Stomach (tissue), 4 donors: Measurements from ENCODE around the gene NDUFAF2.

ENCODE experiments used
- CTCF ChIP-seq, 7 experiments: fragments of 450-650 bp in 4 of 7; fragments of 200-600 bp in 3 of 7; sonication (generic) in 3 of 7; IDR thresholded peaks; one replicate each; pipeline ENCODE4 v1.5.1; 2016 to 2019; ENCODE audit warnings: antibody characterized with exemption in 7 of 7, control low read depth in 2 of 7, mild to moderate bottlenecking in 1 of 7
- POLR2A ChIP-seq, 4 donors: fragments of 450-650 bp; IDR thresholded peaks; one replicate each; pipeline ENCODE4 v1.6.1; 2016; ENCODE audit warnings: antibody characterized with exemption in 4 of 4, control low read depth in 2 of 4, mild to moderate bottlenecking in 1 of 4, moderate library complexity in 1 of 4
- POLR2AphosphoS5 ChIP-seq, 3 donors: sonication (generic); formaldehyde crosslinking; IDR thresholded peaks; one replicate each; pipeline ENCODE4 v1.6.1; 2016; ENCODE audit warnings: antibody characterized with exemption in 3 of 3

GRCh38 chr5:61100437-61100836, 155.4 kb downstream of the NDUFAF2 start:
- TF ChIP-seq CTCF (IDR thresholded peaks at IDR 0.05) (no peak), POLR2A (IDR thresholded peaks at IDR 0.05) (no peak), POLR2AphosphoS5 (IDR thresholded peaks at IDR 0.05) (no peak)
